Activated CD4-positive, alpha-beta T cell treated with anti-CD3 and anti-CD28 coated beads for 36 hours (primary cell): Measurements from ENCODE around the gene MTRF1. TPM values are rescaled to one million over a fixed set of nuclear protein-coding genes. Genes with fewer than 3 reads are reported as not detected.

Experiments used
- total RNA-seq, 2 experiments: library from RNA; stranded (reverse); gene quantifications; one replicate each; pipeline ENCODE4 v1.2.3, GENCODE V29; 2021

The MTRF1 gene
- total RNA-seq, 2 experiments from 2014 or later = 19.7 to 22.1 TPM

Other genes with a start within 250 kb of the MTRF1 start
- 10 to 100 TPM; 75.2 to 87.0 TPM for gene ELF1, start 244.3 kb downstream of the MTRF1 start, total RNA-seq
- 10 to 100 TPM; 13.3 to 16.2 TPM for gene WBP4, start 202.1 kb downstream of the MTRF1 start, total RNA-seq
- 1 to 10 TPM; 3.4 to 4.4 TPM for gene KBTBD6, start 130.8 kb downstream of the MTRF1 start, total RNA-seq
- gene KBTBD7, start 69.0 kb downstream of the MTRF1 start, total RNA-seq = 1 to 10 TPM; 3.7 to 4.5 TPM
- gene NAA16, start 47.7 kb upstream of the MTRF1 start, total RNA-seq = 10 to 100 TPM; 24.0 to 29.8 TPM
- 100 to 1,000 TPM; 134 to 146 TPM for gene RGCC, start 194.0 kb upstream of the MTRF1 start, total RNA-seq